ENCODE measurements around the gene S100A8. TPM values are rescaled to one million over a fixed set of nuclear protein-coding genes. Genes with fewer than 3 reads are reported as not detected.

S100A8 gene
- total and polyA plus RNA-seq, 9 donors: 5.3 to 60.5 (median 9.1) TPM

GRCh38 chr1:153355445-153356071 lies 35.3 kb downstream of the S100A8 start:
- no peaks in the 10 kb centered on the region for H3K36me3 ChIP-seq

GRCh38 chr1:153354515-153355193 lies 36.2 kb downstream of the S100A8 start:
- Histone ChIP-seq H3K4me3 (no peak overlapping the region), H3K36me3 (no peaks in the 10 kb centered on the region), H3K9me3 (no peaks in the 10 kb centered on the region), H3K27me3 (no peaks in the 10 kb centered on the region), H3K27ac (no peak overlapping the region), H3K4me1 (ENCODE audit: insufficient read depth) (no peaks in the 10 kb centered on the region)
- intact Hi-C loops (cut with DNase I): loop anchor here (5.0 to 10.0 kb wide), 5 partner anchors 138 to 213 kb away; partner anchors contain the start of gene S100A2 (in 3 of the 4)
- TF ChIP-seq POLR2A (IDR thresholded peaks at IDR 0.05): no peak
- no peak for TF ChIP-seq CTCF (IDR thresholded peaks at IDR 0.05)
- TF ChIP-seq EP300 (IDR thresholded peaks at IDR 0.05): no peak
- no peak for DNase-seq
- 76 to 77% (median 76%) methylated on average over 8 of the region's 8 CpGs for WGBS, 3 donors

More at GRCh38 chr1:153355445-153356071, 35.3 kb downstream of the S100A8 start:
- H3K9me3 ChIP-seq: no peaks in the 10 kb centered on the region
- 55 to 61% (median 57%) methylated on average over 10 of the region's 10 CpGs for WGBS, 3 donors
- no peaks in the 10 kb centered on the region for H3K4me1 ChIP-seq (ENCODE audit: insufficient read depth)
- no peak for TF ChIP-seq POLR2A (IDR thresholded peaks at IDR 0.05)
- TF ChIP-seq EP300 (IDR thresholded peaks at IDR 0.05): no peak
- no peak for TF ChIP-seq CTCF (IDR thresholded peaks at IDR 0.05)
- H3K27ac ChIP-seq: no peak overlapping the region
- intact Hi-C loops (cut with DNase I): loop anchor here in 3 of 4 donors (5.0 to 10.0 kb wide), 4 partner anchors 137 to 209 kb away; partner anchors contain the start of gene S100A2 (in 1 of the 3)
- H3K27me3 ChIP-seq: no peaks in the 10 kb centered on the region
- H3K4me3 ChIP-seq: no peak overlapping the region
- DNase-seq: no peak

GRCh38 chr1:153353226-153353947 lies 37.5 kb downstream of the S100A8 start:
- peak in 1 of 5 donors; percentile 34 for DNase-seq
- no peak overlapping the region for H3K27ac ChIP-seq
- H3K36me3 ChIP-seq: no peaks in the 10 kb centered on the region
- TF ChIP-seq POLR2A (IDR thresholded peaks at IDR 0.05) (no peak), EP300 (IDR thresholded peaks at IDR 0.05) (no peak), CTCF (IDR thresholded peaks at IDR 0.05) (no peak)
- no peak overlapping the region for H3K4me3 ChIP-seq
- WGBS, 3 donors: 81 to 91% (median 83%) methylated on average over 7 of the region's 7 CpGs
- no peaks in the 10 kb centered on the region for H3K27me3 ChIP-seq
- H3K4me1 ChIP-seq (ENCODE audit: insufficient read depth): no peaks in the 10 kb centered on the region
- H3K9me3 ChIP-seq: no peaks in the 10 kb centered on the region
- intact Hi-C loops (cut with DNase I): loop anchor here (5.0 to 10.0 kb wide), 4 partner anchors 139 to 214 kb away; partner anchors contain the start of gene S100A2 (in 3 of the 4)

GRCh38 chr1:153352523-153352922 lies 38.4 kb downstream of the S100A8 start:
- Histone ChIP-seq H3K4me1 (ENCODE audit: insufficient read depth) (no peaks in the 10 kb centered on the region), H3K27me3 (no peaks in the 10 kb centered on the region), H3K9me3 (no peaks in the 10 kb centered on the region), H3K4me3 (no peak overlapping the region), H3K27ac (no peak overlapping the region), H3K36me3 (no peaks in the 10 kb centered on the region)
- intact Hi-C loops (cut with DNase I): loop anchor here (5.0 to 10.0 kb wide), 4 partner anchors 140 to 215 kb away; partner anchors contain the start of gene S100A2 (in 3 of the 4)
- DNase-seq: peak; percentile 61 to 83 (median 77)
- WGBS, 3 donors: 0 to 1% (median 1%) methylated on average over 4 of the region's 4 CpGs
- TF ChIP-seq EP300 (IDR thresholded peaks at IDR 0.05) (no peak), CTCF (IDR thresholded peaks at IDR 0.05) (peak; percentile 56 to 85 (median 75))
